Activated T-cell treated with anti-CD3 and anti-CD28 coated beads for 4 hours (primary cell): ENCODE data around the gene WDR49.

Source experiments
- DNase-seq: peaks from one replicate; pipeline ENCODE4 v3.0.0-alpha.2; 2020

The WDR49 gene

DNA sequence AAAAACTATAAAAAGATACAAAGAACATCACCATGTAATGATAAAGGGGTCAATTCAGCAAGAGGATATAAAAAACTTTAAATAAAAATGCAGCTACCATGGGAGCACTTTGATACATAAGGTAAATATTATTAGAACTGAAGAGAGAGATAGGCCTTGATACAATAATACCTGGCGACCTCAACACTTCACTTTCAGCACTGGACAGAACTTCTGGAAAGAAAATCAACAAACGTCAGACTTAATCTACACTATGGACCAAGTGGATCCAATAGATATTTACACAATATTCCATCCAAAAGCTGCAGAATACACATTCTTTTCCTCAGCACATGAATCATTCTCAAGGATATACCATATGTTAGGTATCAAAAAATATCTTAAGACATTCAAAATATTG, 42.0 kb downstream of the WDR49 start:
- DNase-seq = no peak

DNA sequence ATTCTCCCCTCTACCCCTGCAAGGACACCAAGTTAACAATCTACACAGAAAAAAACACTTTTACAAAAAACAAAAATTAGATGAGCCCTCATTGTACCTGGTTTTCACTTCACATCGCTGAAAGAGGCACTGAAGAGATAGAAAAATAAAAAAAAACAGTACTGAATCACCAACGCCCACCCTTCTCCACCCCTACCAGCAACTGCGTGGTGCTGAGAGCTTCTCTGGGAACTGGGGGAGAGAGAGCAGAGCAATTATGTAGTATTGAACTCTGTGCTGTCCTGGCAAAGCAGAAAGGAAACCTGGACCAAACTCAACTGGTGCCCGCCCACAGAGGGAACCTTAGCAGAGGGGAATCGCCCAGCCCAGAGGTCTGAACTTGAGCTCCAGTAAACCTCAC, 44.6 kb downstream of the WDR49 start:
- DNase-seq = no peak

DNA sequence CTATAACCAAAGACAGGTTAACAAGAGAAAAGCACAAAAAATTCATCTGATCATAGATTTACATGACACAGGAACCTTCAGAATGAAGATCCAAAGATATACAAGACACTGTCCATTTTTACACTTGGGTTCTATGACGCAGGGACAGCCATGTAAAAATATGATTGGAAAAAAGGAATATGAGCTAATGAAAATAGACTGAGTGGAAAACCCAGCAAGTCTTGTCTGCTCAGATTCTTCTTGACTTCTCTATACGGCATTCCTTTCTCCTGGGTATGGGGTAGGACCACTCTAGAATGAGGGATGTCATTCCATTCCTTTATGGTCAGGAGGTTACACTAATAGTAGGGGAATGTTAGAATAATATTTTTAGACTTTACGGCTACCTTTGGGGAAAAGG, 46.9 kb downstream of the WDR49 start:
- no peak for DNase-seq

DNA sequence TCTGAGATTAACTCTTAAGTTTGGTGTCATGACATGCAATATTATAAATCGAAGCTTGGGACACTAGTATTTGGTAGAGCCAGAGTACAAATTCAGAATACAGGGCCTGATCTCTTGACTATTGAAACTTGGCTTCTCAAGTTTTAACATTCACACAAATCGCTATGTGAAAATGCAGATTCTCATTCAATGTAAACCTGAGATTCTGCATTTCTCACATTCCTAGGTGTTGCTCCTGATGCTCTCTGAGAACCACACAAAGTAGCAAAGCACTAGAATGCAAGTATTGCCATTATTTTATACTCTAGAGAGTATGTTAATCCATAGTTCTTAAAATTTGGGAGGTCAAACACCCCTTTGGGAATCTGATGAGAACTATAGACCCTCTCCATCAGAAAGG, 47.9 kb downstream of the WDR49 start:
- DNase-seq = no peak

DNA sequence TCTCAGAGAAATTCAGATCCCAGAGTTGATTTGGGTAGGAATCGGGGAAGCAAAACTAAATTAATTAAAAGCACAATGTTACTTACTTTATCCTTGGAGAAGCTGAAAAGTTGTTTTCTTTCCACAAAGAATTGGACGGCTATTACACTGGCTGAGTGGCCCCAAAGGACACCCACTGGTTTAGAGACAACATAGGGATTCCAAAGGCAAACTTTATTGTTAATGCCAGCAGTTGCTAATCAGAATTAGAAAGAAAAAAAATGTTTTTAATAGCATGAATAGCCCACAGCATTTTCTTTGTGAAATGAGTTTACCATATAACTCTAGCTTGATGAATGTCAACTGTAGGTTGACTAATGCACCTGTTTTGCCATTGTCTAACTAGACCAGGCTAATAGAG, 51.7 kb downstream of the WDR49 start:
- DNase-seq = no peak

DNA sequence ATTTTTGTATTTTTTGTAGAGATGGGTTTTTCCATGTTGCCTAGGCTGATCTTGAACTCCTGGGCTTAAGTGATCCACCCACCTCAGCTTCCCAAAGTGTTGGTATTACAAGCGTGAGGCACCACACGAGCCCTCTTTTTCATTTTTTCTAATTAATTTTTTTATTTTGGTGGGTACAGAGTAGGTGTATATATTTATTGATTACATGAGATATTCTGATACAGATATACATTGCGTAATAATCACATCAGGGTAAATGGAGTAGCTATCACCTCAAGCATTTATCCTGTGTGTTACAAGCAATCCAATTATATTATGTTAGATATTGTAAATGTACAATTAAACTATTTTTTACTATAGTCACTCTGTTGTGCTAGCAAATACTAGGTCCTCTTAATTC, 66.1 kb downstream of the WDR49 start:
- DNase-seq = no peak

DNA sequence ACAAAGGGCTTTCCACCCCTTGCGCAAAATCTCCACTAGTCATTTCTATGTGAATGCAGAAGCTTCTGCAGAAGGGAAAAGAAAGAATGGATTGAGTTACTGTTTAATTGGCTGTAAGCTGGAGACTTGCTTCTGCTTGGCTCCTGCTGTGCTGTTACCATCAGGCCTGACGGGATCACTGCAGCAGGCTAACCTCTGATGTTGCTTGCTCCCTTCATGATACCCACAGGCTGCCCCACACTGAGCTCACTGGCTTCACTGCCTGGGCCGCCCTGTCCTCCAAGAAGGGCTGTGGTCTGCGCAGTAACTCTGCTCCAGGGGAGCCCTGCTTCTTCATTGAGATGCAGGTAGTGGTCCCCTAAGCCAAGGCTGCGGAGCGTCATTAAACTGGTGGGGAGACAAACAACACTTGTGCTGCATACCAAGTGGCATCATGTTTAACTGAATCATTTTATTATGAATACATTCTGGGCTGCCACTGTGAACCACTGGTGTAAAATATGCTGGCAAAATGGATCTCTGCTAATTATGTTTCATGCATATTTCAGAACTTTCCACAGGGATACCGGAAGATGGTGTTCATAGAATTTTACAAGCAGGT, 78.6 kb downstream of the WDR49 start:
- DNase-seq = no peak

DNA sequence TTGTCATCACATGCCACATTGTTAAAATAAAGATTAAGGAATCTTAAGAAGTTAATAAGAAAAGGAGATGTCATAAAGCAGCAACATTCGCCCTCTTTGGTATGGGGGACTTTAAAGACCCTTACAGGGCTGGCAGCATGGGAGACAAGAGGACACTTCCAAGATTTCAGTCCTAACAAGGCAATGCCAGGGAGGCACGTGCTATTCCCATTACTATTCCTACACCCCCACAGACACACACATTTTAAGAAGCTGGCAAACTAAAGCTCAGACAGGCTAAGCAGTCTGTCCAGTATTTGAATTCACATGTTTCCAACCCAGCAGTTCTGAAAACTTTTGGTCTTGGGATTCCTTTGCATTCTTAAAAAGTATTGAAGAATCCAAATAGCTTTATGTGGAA, 80.8 kb downstream of the WDR49 start:
- DNase-seq = no peak

DNA sequence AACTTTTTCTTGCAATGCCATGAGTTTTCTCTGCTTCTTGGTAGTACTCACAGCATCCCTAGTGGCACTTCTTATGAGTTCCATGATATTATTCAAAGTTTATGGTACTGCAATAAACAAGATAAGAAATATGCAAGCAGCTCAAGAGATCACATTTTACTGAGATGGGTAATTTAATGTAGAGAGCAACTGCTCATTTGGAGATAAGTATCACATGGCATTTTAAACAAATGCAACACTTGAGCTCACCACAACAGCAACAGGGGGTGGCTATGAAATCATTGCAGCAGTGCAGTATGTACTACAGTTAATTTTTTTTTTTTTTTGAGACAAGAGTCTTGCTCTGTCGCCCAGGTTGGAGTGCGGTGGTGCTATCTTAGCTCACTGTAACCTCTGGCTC, 85.1 kb downstream of the WDR49 start:
- no peak for DNase-seq

DNA sequence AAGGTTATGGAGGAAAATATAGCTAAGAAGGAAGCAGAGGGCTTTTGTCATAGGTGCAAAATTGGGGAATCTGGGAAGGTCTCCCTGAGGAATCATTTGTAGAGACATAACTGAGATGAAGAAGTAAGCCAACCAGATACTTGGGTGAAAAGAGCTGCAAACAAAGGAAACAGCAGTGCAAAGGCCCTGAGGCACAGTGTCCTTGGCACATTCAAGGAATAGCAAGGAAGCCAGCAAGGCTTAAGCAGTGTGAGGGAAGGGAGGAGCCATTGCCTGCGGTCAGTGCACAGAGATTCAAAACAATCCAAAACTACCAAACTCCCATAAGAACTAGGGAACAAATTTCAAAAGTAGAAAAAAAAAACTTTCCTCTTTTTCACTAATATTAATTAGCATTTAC, 88.3 kb downstream of the WDR49 start:
- no peak for DNase-seq

DNA sequence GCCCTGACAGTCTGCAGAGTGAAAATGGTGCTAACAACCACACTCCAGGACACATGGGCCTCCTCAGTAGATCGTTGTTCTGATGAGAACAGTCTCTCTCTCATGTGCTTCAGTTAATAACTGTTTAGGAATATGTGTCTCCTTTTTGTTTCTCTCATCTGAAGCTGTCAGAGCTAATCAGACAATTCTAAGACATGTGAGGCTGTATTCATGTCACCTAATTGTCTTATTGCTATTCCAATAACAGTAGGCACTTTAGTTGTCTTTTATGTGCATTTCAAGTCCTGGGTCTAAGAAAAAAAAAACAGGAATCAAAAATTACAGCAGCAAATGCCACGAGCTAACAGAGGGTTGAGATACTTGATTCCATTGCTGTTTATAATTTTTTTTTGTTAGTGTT, 89.1 kb downstream of the WDR49 start:
- no peak for DNase-seq

DNA sequence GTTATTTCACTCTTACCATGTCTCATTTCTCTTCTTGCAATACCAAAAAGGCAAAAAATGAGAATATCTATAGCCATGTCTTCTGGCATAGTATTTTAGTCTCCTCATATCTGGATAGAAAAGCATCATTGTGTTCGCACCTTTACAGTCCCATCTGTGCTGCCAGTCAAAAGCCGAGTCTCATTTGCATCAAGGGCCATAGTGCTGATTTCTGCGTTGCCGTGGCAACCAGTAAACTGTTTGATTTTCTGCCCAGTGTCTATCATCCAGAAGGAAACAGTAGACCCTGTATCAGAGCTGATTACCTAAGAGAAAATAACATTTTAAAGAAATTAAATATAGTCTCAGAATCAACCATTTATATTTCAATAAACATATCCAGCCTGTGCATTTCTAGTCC, 93.8 kb downstream of the WDR49 start:
- DNase-seq = no peak

DNA sequence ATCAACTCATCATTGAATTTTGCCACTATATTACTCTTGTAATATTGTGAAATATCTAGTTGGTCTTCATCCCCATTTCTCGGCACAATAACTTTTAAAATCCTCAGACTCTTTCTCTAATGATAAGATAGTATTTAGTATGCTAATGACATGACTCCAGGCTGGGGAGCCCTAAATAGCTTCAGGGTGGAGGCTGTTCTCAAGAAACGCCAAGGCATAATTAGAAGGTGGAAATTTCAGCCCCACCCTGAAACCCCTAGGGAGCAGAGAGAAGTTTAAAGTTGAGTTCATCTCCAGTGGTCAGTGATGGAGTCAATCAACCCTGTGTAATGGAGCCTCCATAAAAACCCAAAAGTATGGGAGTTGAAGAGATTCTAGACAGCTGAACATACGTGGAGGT, 98.8 kb downstream of the WDR49 start:
- no peak for DNase-seq

DNA sequence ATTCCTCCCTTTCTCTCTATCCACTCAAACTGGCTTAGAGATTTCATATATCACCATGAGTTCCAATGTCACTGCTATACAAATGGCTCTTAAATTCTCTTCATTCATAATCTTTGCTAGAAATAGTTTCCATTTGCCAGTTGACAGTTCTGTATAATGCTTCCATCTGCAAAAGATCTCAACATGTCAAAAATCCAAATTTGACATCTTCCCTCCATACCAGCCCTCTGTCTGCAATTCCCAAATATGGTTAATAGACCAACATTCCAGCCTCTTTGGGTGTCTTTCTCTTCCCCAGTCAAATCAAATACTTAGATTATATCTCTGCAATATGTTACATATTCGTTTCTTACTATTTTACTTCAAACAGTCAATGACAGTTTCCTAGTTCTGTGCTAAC, 115.7 kb downstream of the WDR49 start:
- no peak for DNase-seq

DNA sequence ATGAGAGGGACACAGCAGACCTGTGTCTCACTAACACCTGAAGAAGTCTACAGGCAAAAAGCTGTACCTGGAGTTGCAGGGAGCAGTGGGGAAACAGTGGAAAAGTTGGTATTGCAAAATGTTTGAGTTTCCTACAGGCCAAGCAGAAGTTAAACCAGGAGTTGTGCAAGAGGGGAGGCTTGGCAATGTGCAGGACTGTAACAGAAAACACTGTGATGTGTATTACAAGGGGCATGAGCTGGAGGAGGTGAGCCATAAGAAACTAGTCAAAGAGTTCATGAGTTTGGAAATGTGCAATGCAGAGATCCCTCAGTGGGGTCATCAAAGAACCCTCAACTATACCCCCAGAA, 132.8 kb downstream of the WDR49 start:
- DNase-seq = no peak

DNA sequence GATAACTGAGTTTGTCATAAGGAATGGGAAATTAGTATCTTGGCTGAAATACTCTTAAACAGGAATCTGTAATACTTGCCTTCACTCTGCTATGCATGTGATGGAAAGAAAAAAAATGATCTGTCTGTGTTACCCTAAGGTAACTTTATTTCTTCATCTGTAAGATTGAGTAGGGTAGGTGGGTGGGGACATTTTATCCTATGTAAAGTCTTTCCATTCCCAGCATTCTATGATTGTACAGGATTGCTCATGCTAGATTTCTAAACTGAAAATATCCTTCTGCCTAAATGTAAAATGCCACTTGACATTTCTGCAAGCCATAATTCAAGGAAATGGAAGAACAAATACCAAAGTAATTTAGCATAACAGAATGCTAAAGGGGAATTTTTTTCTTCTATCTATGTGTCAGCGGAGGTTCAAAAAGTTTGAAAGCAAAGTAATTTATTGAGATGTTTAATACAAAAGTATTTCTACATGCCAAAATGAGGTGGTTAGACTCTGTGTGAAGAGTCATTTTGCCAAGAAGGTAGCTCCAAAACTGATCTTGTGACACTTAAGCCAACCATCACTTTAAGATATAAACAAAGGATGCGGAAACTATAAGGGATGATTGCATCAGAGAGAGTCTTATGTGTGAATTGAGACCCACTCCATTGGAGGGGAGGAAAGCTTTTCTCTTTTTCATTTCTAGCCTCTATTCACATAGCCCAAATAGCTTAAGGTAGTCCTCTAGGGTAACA, 133.3 kb downstream of the WDR49 start:
- DNase-seq = no peak

DNA sequence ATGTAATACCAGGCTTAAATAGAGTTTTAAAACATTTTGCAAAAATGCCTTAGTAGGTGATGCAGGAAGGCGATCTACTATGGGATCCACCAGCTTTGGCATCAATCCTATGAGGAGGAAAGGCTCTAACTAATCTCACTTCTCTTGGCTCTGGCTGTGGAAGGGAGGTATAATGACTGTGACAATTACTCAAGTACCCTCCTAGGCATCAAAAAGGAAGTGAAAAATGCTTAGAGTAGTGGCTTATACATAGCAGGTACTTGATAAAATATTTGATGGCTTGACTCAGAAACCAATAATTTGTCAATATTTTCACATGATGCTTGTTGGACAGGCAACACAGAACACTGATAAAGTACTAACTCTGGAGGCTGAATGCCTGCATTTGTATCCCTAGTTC, 145.8 kb downstream of the WDR49 start:
- DNase-seq = no peak

DNA sequence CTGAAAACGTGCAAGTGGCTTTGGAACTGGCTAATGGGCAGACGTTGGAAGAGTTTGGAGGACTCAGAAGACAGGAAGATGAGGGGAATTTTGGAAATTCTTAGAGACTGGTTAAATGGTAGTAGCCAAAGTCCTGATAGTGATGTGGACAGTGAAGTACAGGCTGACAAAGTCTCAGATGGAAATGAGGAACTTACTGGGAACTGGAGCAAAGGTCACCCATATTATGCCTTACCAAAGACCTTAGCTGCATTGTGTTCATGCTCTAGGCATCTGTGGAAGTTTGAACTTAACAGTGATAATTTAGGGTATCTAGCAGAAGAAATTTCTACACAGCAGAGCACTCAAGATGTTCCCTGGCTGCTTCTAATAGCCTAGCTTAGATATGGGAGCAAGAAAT, 151.3 kb downstream of the WDR49 start:
- no peak for DNase-seq

DNA sequence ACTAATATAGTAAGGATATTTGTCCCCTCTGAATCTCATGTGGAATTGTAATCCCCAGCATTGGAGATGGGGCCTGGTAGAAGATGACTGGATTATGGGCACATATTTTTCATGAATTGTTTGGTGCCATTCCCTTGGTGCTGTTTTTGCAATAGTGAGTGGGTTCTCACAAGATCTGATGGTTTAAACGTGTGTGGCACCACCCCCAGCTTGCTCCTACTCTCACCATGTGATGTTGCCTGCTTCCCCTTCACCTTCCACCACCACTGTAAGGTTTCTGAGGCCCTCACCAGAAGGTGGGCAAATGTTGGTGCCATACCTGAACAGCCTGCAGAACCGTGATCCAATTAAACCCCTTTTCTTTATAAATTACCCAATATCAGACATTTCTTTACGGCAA, 151.8 kb downstream of the WDR49 start:
- no peak for DNase-seq

DNA sequence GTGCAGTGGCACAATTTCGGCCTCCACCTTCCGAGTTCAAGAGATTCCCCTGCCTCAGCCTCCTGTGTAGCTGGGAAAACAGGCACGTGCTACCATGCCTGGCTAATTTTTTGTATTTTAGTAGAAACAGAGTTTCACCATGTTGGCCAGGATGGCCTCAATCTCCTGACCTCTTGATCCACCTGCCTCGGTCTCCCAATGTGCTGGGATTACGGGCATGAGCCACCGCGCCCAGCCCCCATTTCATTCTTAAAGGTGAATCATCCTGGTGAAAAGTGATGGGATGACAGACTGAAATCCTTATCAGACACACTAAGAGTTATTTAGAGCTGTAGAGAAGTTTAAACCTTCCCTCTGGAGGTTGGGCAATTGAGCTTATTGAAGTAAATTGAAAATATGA, 155.8 kb downstream of the WDR49 start:
- DNase-seq = no peak

DNA sequence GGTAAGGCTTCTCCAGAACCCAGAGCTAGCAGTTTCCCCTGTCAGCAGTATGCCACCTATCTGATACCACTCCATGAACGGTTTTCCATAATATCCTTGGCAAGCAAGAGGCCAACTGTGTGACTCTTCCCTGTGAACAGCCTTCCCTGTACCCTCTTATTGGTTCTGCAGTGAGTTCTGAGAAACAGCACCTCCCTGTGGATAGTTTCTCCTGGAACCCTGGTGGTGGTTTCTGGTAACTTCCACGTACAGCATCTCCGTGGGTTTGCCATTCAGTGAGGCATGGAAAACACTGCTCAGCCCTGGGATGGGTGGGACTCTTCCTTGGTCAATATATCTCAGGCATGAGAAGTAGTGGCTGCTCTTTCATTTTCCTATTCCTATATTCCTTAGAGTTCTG, 160.5 kb downstream of the WDR49 start:
- DNase-seq = no peak

DNA sequence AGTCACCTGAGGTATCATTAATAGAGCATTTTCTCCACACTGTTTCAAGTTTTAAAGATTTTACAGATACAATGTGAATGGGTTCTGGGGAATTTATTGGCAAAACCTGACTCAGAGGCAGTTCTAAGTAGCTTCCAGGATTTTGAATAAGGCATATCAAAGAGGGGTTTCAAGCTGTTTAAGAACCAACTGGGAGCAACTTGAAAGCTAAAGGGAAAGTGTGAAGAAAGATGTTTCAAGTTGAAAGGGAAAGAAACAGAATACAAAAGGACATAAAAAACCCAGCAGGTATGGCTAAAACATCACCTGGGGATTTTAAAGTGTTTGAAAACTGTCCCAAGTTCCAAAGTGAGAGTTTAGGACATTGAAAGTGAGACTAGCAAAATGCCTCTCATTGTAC, 162.1 kb downstream of the WDR49 start:
- no peak for DNase-seq

DNA sequence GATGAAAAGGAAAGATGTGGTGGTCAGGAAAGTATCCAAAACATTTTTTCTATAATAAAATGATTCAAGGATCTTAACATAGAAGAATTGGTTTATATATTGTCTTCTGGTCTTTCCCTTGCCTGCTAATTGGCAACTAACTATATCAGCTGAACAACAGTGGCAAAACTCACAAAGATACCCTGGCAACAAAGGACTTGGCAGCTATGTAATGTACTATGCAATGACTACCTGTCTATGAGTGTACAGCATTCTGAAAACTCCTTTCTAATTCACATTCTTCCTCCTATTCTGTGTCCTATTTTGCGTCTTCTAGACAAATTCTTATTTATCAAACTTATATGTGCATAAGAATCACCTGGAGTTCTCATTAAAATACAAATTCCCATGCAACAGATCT, 164.2 kb downstream of the WDR49 start:
- no peak for DNase-seq

DNA sequence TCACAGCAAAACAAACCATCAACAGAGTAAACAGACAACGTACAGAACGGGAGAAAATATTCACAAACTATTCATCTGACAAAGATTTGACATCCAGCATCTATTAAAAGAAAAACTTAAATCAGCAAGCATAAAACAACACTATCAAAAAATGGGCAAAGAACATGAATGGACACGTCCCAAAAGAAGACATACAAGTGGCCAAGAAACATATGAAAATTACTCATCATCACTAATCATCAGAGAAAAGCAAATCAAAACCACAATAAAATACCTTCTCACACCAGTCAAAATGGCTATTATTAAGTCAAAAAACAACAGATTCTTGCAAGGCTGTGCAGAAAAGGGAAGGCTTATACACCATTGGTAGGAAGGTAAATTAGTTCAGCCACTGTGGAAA, 166.2 kb downstream of the WDR49 start:
- DNase-seq = no peak

DNA sequence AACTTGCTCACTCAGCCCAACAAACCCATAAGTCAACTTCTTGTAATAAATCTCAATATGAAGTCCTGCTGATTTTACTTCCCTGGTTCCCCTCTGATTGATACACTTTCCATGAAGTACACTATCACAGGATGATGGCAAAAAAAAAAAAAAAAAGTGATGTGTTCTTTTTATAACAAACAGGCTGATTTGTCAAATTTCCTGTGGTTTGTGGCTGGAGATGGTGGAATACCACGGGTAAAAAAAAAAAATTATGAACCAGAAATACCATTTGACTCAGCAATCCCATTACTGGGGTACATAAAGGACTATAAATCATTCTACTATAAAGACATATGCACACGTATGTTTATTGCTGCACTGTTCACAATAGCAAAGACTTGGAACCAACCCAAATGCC, 169.2 kb downstream of the WDR49 start:
- no peak for DNase-seq
